ENCODE measurements around the gene TSHR.
A peak's percentile ranks its signal among the peaks of the same experiment; 100 is the strongest.
"Not testable (repeated sequence)": the region's sequence is repeated elsewhere in the genome, so short reads cannot be mapped to it uniquely, and the experiment has no call there.

Gene TSHR

GRCh38 chr14:81004575-81004974, 49.2 kb downstream of the TSHR start:
- DNase-seq: no peak

- no peak for DNase-seq
Measured at GRCh38 chr14:81005540-81006228, 50.3 kb downstream of the TSHR start.

- no peak for DNase-seq
Measured at GRCh38 chr14:81006266-81006665, 50.8 kb downstream of the TSHR start.

GRCh38 chr14:81007131-81007530, 51.7 kb downstream of the TSHR start:
- no peak for DNase-seq

- no peak for DNase-seq
Measured at GRCh38 chr14:81009346-81009745, 53.9 kb downstream of the TSHR start.

GRCh38 chr14:81018251-81018650, 62.8 kb downstream of the TSHR start:
- peak; percentile 85 for DNase-seq

- peak; percentile 64 for DNase-seq
Measured at GRCh38 chr14:81018684-81019083, 63.3 kb downstream of the TSHR start.

- not testable (repeated sequence) for DNase-seq
Measured at GRCh38 chr14:81019113-81019512, 63.7 kb downstream of the TSHR start.

GRCh38 chr14:81023095-81023710, 67.8 kb downstream of the TSHR start:
- DNase-seq: no peak

GRCh38 chr14:81028461-81028860, 73.0 kb downstream of the TSHR start:
- peak; percentile 90 for DNase-seq

GRCh38 chr14:81031488-81031887, 76.1 kb downstream of the TSHR start:
- no peak for DNase-seq

GRCh38 chr14:81033698-81034240, 78.3 kb downstream of the TSHR start:
- DNase-seq: peak; percentile 95

- peak; percentile 37 for DNase-seq
Measured at GRCh38 chr14:81042438-81042837, 87.0 kb downstream of the TSHR start.

- DNase-seq: no peak
Measured at GRCh38 chr14:81051547-81051946, 96.1 kb downstream of the TSHR start.

GRCh38 chr14:81054057-81054456, 98.6 kb downstream of the TSHR start:
- not testable (repeated sequence) for DNase-seq

- DNase-seq: no peak
Measured at GRCh38 chr14:81055971-81056370, 100.5 kb downstream of the TSHR start.

- no peak for DNase-seq
Measured at GRCh38 chr14:81062380-81062779, 107.0 kb downstream of the TSHR start.

- DNase-seq: peak; percentile 66
Measured at GRCh38 chr14:81062816-81063215, 107.4 kb downstream of the TSHR start.

GRCh38 chr14:81066672-81067071, 111.3 kb downstream of the TSHR start:
- no peak for DNase-seq

GRCh38 chr14:81067156-81067555, 111.7 kb downstream of the TSHR start:
- no peak for DNase-seq

- no peak for DNase-seq
Measured at GRCh38 chr14:81068176-81068782, 112.9 kb downstream of the TSHR start.

GRCh38 chr14:81070511-81070910, 115.1 kb downstream of the TSHR start:
- DNase-seq: peak; percentile 30

GRCh38 chr14:81085596-81085995, 130.2 kb downstream of the TSHR start:
- no peak for DNase-seq

- DNase-seq: no peak
Measured at GRCh38 chr14:81087230-81087629, 131.8 kb downstream of the TSHR start.
